ENCODE data around the gene ROS1. TPM values are rescaled to one million over a fixed set of nuclear protein-coding genes. Genes with fewer than 3 reads are reported as not detected.

The ROS1 gene
- total RNA-seq, 1 donor from 2014 or later: not detected

DNA sequence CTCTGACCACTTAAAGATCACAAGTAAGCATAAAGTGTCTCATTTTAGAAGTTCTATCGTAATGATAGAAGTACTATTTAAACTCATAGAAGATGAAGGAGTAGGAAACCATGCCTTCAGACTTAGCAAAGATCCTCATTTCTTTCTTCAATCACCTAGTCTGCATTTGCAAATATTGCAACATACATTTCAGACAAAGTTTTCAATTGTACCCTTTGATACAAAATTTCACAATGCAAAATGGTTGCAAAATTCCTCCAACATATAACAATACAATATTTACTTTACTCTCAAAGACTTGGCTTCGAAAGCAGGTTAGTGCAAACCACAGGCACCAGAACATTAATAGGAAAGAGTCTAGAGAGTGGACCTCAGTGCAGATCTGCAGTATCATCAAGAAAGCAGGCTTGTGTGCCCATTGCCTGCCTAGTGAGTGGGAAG is 16.1 kb upstream of the ROS1 start:
- Mint-ChIP-seq H3K27me3 (ENCODE audit: low read depth, unreplicated experiment) (no peaks in the 10 kb centered on the region), H3K4me1 (ENCODE audit: low read depth, unreplicated experiment) (peaks cover 3% of the 10 kb centered on the region), H3K27ac (ENCODE audit: unreplicated experiment) (no peak overlapping the region), H3K9me3 (ENCODE audit: unreplicated experiment) (no peaks in the 10 kb centered on the region), H3K36me3 (ENCODE audit: low read depth, unreplicated experiment) (peaks cover 1% of the 10 kb centered on the region), H3K4me3 (ENCODE audit: unreplicated experiment) (no peak overlapping the region)
- Histone ChIP-seq H3K9ac (ENCODE audit: low read length) (peak overlapping the region; percentile 18), H2AFZ (ENCODE audit: low read depth, low read length) (no peak overlapping the region), H3K79me2 (ENCODE audit: insufficient read depth, low read length) (no peaks in the 10 kb centered on the region), H4K20me1 (ENCODE audit: insufficient read depth, low read length) (no peaks in the 10 kb centered on the region), H3K4me1 (ENCODE audit: insufficient read depth, low read length) (peaks cover 14% of the 10 kb centered on the region), H3K36me3 (ENCODE audit: insufficient read depth, low read length) (no peaks in the 10 kb centered on the region), H3K27ac (ENCODE audit: low read depth, low read length) (peak overlapping the region; percentile 85), H3K9me3 (ENCODE audit: insufficient read depth, low read depth, low read length) (no peaks in the 10 kb centered on the region), H3K4me2 (ENCODE audit: low read length) (peak overlapping the region; percentile 29), H3K27me3 (ENCODE audit: insufficient read depth, low read length) (no peaks in the 10 kb centered on the region), H3K4me3 (ENCODE audit: insufficient read depth, low read depth, low read length) (no peak overlapping the region)
- TF ChIP-seq, protein P1, sequence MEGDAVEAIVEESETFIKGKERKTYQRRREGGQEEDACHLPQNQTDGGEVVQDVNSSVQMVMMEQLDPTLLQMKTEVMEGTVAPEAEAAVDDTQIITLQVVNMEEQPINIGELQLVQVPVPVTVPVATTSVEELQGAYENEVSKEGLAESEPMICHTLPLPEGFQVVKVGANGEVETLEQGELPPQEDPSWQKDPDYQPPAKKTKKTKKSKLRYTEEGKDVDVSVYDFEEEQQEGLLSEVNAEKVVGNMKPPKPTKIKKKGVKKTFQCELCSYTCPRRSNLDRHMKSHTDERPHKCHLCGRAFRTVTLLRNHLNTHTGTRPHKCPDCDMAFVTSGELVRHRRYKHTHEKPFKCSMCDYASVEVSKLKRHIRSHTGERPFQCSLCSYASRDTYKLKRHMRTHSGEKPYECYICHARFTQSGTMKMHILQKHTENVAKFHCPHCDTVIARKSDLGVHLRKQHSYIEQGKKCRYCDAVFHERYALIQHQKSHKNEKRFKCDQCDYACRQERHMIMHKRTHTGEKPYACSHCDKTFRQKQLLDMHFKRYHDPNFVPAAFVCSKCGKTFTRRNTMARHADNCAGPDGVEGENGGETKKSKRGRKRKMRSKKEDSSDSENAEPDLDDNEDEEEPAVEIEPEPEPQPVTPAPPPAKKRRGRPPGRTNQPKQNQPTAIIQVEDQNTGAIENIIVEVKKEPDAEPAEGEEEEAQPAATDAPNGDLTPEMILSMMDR (IDR thresholded peaks at IDR 0.05; ENCODE audit: insufficient read depth, low read depth, low read length): no peak
- no peak for TF ChIP-seq EZH2 (IDR thresholded peaks at IDR 0.05; ENCODE audit: insufficient read depth, low read length)
- peak; percentile 73 for DNase-seq (ENCODE audit: low read depth)
- FAIRE-seq: no peak

DNA sequence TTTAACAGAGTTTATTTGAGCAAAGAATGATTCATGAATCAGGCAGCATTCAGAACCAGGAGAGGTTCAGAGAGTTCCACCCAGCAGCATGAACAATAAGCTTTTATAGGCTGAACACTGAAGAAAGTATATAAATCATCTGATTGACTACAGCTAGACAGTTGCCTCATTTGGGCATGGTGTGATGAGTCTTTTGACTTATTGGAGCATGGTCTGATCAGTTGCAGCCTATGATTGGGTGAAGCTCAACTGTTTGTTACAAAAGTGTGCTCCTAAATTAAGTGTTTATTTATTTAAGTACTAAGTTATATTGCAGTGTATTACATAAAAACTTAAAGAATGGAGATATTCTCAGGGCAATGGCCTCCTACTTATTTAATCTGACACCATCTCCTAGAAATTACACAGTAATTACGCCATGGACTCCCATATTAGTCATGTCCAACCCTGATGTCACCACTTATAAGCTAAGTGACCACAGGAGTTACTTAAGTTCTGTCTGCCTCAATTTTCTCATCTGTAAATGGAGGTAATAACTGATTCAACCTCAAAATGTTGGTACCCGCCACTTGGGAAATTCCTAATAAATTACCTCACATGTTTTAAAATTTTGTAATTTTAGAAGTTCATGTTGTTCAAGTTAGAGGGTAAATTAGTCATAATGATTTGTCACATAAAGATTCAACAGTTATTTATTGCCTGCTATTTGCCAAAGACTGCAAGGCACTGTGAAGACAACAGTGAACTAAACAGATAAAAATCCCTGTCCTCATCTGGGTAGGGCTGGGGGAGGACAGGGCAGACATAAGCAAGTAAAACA is 15.2 kb upstream of the ROS1 start:
- H3K4me2 ChIP-seq (ENCODE audit: low read length): peak overlapping the region; percentile 29
- Mint-ChIP-seq H3K4me1 (ENCODE audit: low read depth, unreplicated experiment) (no peaks in the 10 kb centered on the region), H3K36me3 (ENCODE audit: low read depth, unreplicated experiment) (no peaks in the 10 kb centered on the region), H3K9me3 (ENCODE audit: unreplicated experiment) (no peaks in the 10 kb centered on the region), H3K4me3 (ENCODE audit: unreplicated experiment) (no peak overlapping the region), H3K27me3 (ENCODE audit: low read depth, unreplicated experiment) (no peaks in the 10 kb centered on the region), H3K27ac (ENCODE audit: unreplicated experiment) (no peak overlapping the region)
- no peak overlapping the region for H2AFZ ChIP-seq (ENCODE audit: low read depth, low read length)
- H3K79me2 ChIP-seq (ENCODE audit: insufficient read depth, low read length): no peaks in the 10 kb centered on the region
- no peak for TF ChIP-seq EZH2 (IDR thresholded peaks at IDR 0.05; ENCODE audit: insufficient read depth, low read length)
- TF ChIP-seq, protein P1 (IDR thresholded peaks at IDR 0.05; ENCODE audit: insufficient read depth, low read depth, low read length): no peak
- no peak overlapping the region for H3K4me3 ChIP-seq (ENCODE audit: insufficient read depth, low read depth, low read length)
- H3K9me3 ChIP-seq (ENCODE audit: insufficient read depth, low read depth, low read length): no peaks in the 10 kb centered on the region
- H3K36me3 ChIP-seq (ENCODE audit: insufficient read depth, low read length): no peaks in the 10 kb centered on the region
- peak; percentile 99 for DNase-seq (ENCODE audit: low read depth)
- FAIRE-seq: peak; percentile 85
- H4K20me1 ChIP-seq (ENCODE audit: insufficient read depth, low read length): no peaks in the 10 kb centered on the region
- no peak overlapping the region for H3K9ac ChIP-seq (ENCODE audit: low read length)
- peaks cover 10% of the 10 kb centered on the region for H3K4me1 ChIP-seq (ENCODE audit: insufficient read depth, low read length)
- H3K27me3 ChIP-seq (ENCODE audit: insufficient read depth, low read length): no peaks in the 10 kb centered on the region
- H3K27ac ChIP-seq (ENCODE audit: low read depth, low read length): peak overlapping the region; percentile 85

DNA sequence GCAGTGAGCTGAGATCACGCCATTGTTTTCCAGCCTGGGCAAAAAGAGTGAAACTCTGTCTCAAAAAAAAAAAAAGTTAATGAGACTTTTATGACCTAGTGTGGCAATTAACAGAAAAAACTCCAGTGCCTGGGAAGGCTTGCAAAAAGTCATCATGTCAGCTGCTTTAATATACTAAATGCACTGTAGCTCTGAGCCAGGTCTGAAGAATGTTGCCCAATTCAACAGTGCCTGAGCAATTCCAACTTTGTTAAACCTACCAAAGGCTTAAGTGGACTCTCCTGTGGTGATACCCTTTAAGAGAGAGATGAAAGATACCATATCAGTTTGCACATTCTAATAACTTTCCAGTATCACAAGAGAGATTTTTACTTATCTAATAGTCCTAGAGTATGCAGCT is 6.5 kb upstream of the ROS1 start:
- FAIRE-seq: no peak
- no peaks in the 10 kb centered on the region for H3K36me3 ChIP-seq (ENCODE audit: insufficient read depth, low read length)
- H2AFZ ChIP-seq (ENCODE audit: low read depth, low read length): no peak overlapping the region
- Mint-ChIP-seq H3K4me3 (ENCODE audit: unreplicated experiment) (no peak overlapping the region), H3K4me1 (ENCODE audit: low read depth, unreplicated experiment) (no peaks in the 10 kb centered on the region), H3K36me3 (ENCODE audit: low read depth, unreplicated experiment) (no peaks in the 10 kb centered on the region), H3K27ac (ENCODE audit: unreplicated experiment) (no peak overlapping the region), H3K9me3 (ENCODE audit: unreplicated experiment) (no peaks in the 10 kb centered on the region), H3K27me3 (ENCODE audit: low read depth, unreplicated experiment) (no peaks in the 10 kb centered on the region)
- no peak overlapping the region for H3K4me3 ChIP-seq (ENCODE audit: insufficient read depth, low read depth, low read length)
- TF ChIP-seq, protein P1 (IDR thresholded peaks at IDR 0.05; ENCODE audit: insufficient read depth, low read depth, low read length): no peak
- TF ChIP-seq EZH2 (IDR thresholded peaks at IDR 0.05; ENCODE audit: insufficient read depth, low read length): no peak
- no peaks in the 10 kb centered on the region for H4K20me1 ChIP-seq (ENCODE audit: insufficient read depth, low read length)
- H3K79me2 ChIP-seq (ENCODE audit: insufficient read depth, low read length): no peaks in the 10 kb centered on the region
- no peak for DNase-seq (ENCODE audit: low read depth)
- no peak overlapping the region for H3K4me2 ChIP-seq (ENCODE audit: low read length)
- no peak overlapping the region for H3K27ac ChIP-seq (ENCODE audit: low read depth, low read length)
- no peaks in the 10 kb centered on the region for H3K4me1 ChIP-seq (ENCODE audit: insufficient read depth, low read length)
- no peaks in the 10 kb centered on the region for H3K9me3 ChIP-seq (ENCODE audit: insufficient read depth, low read depth, low read length)
- H3K27me3 ChIP-seq (ENCODE audit: insufficient read depth, low read length): no peaks in the 10 kb centered on the region
- H3K9ac ChIP-seq (ENCODE audit: low read length): no peak overlapping the region
